Esophagus muscularis mucosa (tissue), 4 donors: Measurements from ENCODE around the gene KCNQ1. TPM values are rescaled to one million over a fixed set of nuclear protein-coding genes. Genes with fewer than 3 reads are reported as not detected.

Experiments used
- DNase-seq: peaks from one replicate; pipeline ENCODE4 v3.0.0-alpha.2; 2017; ENCODE audit errors: extremely low spot score
- H3K27ac ChIP-seq, 4 donors: fragments of 200-600 bp; sonication (generic); replicated peaks in 1 of 4; 1 replicate in 3 of 4; 2 replicates in 1 of 4; pipeline ENCODE4 v1.5.1; 2016 to 2019; ENCODE audit warnings: mild to moderate bottlenecking in 1 of 4
- H3K27me3 ChIP-seq, 4 donors: fragments of 200-600 bp; sonication (generic); one replicate each; pipeline versions ENCODE4 v1.5.1 to v1.6.0; 2016 to 2019
- H3K36me3 ChIP-seq, 4 donors: fragments of 200-600 bp; sonication (generic); one replicate each; pipeline ENCODE4 v1.5.1; 2016 to 2019
- H3K4me1 ChIP-seq, 4 donors: fragments of 200-600 bp; sonication (generic); one replicate each; pipeline ENCODE4 v1.5.1; 2016 to 2019
- H3K4me3 ChIP-seq, 4 donors: fragments of 200-600 bp; sonication (generic); 1 replicate in 2 of 4; 2 replicates in 2 of 4; pipeline ENCODE4 v1.5.1; 2016 to 2019; ENCODE audit warnings: mild to moderate bottlenecking in 4 of 4, moderate library complexity in 1 of 4
- H3K9me3 ChIP-seq, 4 donors: fragments of 200-600 bp; sonication (generic); 1 replicate in 3 of 4; 2 replicates in 1 of 4; pipeline ENCODE4 v1.5.1; 2016 to 2019
- CTCF ChIP-seq, 3 experiments: fragments of 200-600 bp in 2 of 3; fragments of 450-650 bp in 1 of 3; sonication (generic) in 2 of 3; IDR thresholded peaks; one replicate each; pipeline ENCODE4 v1.5.1; 2017 to 2019; ENCODE audit warnings: antibody characterized with exemption in 3 of 3, mild to moderate bottlenecking in 2 of 3, moderate library complexity in 1 of 3
- EP300 ChIP-seq: sonication (generic); formaldehyde crosslinking; IDR thresholded peaks from one replicate; pipeline ENCODE4 v1.6.1; 2017; ENCODE audit warnings: antibody characterized with exemption
- POLR2A ChIP-seq: fragments of 450-650 bp; IDR thresholded peaks from one replicate; pipeline ENCODE4 v1.6.1; 2017; ENCODE audit warnings: antibody characterized with exemption, moderate library complexity, mild to moderate bottlenecking, low read depth
- POLR2AphosphoS5 ChIP-seq, 2 donors: sonication (generic); formaldehyde crosslinking; IDR thresholded peaks; one replicate each; pipeline ENCODE4 v1.6.1; 2017; ENCODE audit warnings: antibody characterized with exemption in 2 of 2
- WGBS: methylation state at CpG from one replicate; pipeline ENCODE4 v1.1.5; 2018; 5-methylcytosine and 5-hydroxymethylcytosine counted together
- intact Hi-C: fragments of 100-400 bp; cut with DNase I; formaldehyde crosslinking; loops from one replicate; pipeline ENCODE4 v1.15.1; 2023
- total RNA-seq, 4 donors: library from RNA; depleted of rRNA; stranded (reverse); fragments of >200 nt; gene quantifications; one replicate each; pipeline versions ENCODE4 v1.1.0 to v1.2.1, GENCODE V29; 2016

Gene KCNQ1
- total RNA-seq, 4 donors from 2014 or later: 2.1 to 5.9 (median 4.3) TPM

- Histone ChIP-seq H3K4me3 (no peak overlapping the region), H3K27ac (no peak overlapping the region), H3K4me1 (peaks cover 0 to 21% (median 0%) of the 10 kb centered on the region in 4 donors), H3K9me3 (no peaks in the 10 kb centered on the region), H3K27me3 (no peaks in the 10 kb centered on the region), H3K36me3 (no peaks in the 10 kb centered on the region)
- no peak for TF ChIP-seq EP300
- no peak for TF ChIP-seq POLR2A
- no peak for TF ChIP-seq CTCF (IDR thresholded peaks at IDR 0.05)
- TF ChIP-seq POLR2AphosphoS5 (IDR thresholded peaks at IDR 0.05): no peak
- no peak for DNase-seq
- WGBS: 85% methylated on average over 30 of the region's 32 CpGs
- intact Hi-C loops: no loop called here
Measured at GRCh38 chr11:2732261-2732939, 287.6 kb downstream of the KCNQ1 start.

GRCh38 chr11:2732940-2733628 is 288.3 kb downstream of the KCNQ1 start:
- DNase-seq: no peak
- H3K27ac ChIP-seq: no peak overlapping the region
- TF ChIP-seq POLR2A (no peak), CTCF (IDR thresholded peaks at IDR 0.05) (no peak), POLR2AphosphoS5 (IDR thresholded peaks at IDR 0.05) (no peak), EP300 (no peak)

GRCh38 chr11:2734181-2735052 is 289.6 kb downstream of the KCNQ1 start:
- H3K4me3 ChIP-seq: no peak overlapping the region
- WGBS: 92% methylated on average over 25 of the region's 32 CpGs
- no peaks in the 10 kb centered on the region for H3K36me3 ChIP-seq
- TF ChIP-seq POLR2AphosphoS5 (IDR thresholded peaks at IDR 0.05): no peak
- no peak for TF ChIP-seq EP300
- no peak for TF ChIP-seq CTCF (IDR thresholded peaks at IDR 0.05)
- TF ChIP-seq POLR2A: no peak
- intact Hi-C loops: no loop called here
- H3K9me3 ChIP-seq: no peaks in the 10 kb centered on the region
- DNase-seq: no peak
- H3K27me3 ChIP-seq: no peaks in the 10 kb centered on the region
- H3K27ac ChIP-seq: no peak overlapping the region
- H3K4me1 ChIP-seq: peaks cover 0 to 26% (median 3%) of the 10 kb centered on the region in 4 donors

More at GRCh38 chr11:2732940-2733628, 288.3 kb downstream of the KCNQ1 start:
- Histone ChIP-seq H3K27me3 (no peaks in the 10 kb centered on the region), H3K9me3 (no peaks in the 10 kb centered on the region), H3K4me1 (peaks cover 0 to 26% (median 3%) of the 10 kb centered on the region in 4 donors), H3K36me3 (no peaks in the 10 kb centered on the region), H3K4me3 (no peak overlapping the region)
- intact Hi-C loops: no loop called here
- 95% methylated on average over 9 of the region's 12 CpGs for WGBS

GRCh38 chr11:2735053-2735589 is 290.3 kb downstream of the KCNQ1 start:
- WGBS: 96% methylated on average over 5 of the region's 12 CpGs
- TF ChIP-seq EP300 (no peak), POLR2A (no peak), POLR2AphosphoS5 (IDR thresholded peaks at IDR 0.05) (no peak), CTCF (IDR thresholded peaks at IDR 0.05) (no peak)
- DNase-seq: no peak
- H3K36me3 ChIP-seq: no peaks in the 10 kb centered on the region
- H3K4me1 ChIP-seq: peaks cover 0 to 26% (median 3%) of the 10 kb centered on the region in 4 donors
- no peak overlapping the region for H3K4me3 ChIP-seq
- intact Hi-C loops: no loop called here
- H3K27ac ChIP-seq: no peak overlapping the region
- no peaks in the 10 kb centered on the region for H3K27me3 ChIP-seq
- no peaks in the 10 kb centered on the region for H3K9me3 ChIP-seq
